Measurements from ENCODE around the gene RFNG. TPM values are rescaled to one million over a fixed set of nuclear protein-coding genes. Genes with fewer than 3 reads are reported as not detected.

The RFNG gene
- polyA plus RNA-seq, 4 donors: 35.4 to 43.8 (median 39.2) TPM

GRCh38 chr17:82091264-82092066 is 39.9 kb upstream of the RFNG start:
- Histone ChIP-seq H3K36me3 (ENCODE audit: control insufficient read depth in 3 of 3, insufficient read depth in 2 of 3, low read depth in 1 of 3, low read length in 3 of 3) (peaks cover 22 to 96% (median 23%) of the 10 kb centered on the region in 3 donors), H3K4me1 (ENCODE audit: control insufficient read depth in 3 of 3, insufficient read depth in 2 of 3, low read depth in 1 of 3, low read length in 2 of 3) (peaks cover 0 to 4% (median 0%) of the 10 kb centered on the region in 3 donors), H3K27me3 (ENCODE audit: control insufficient read depth in 3 of 3, insufficient read depth in 3 of 3, low read length in 3 of 3) (no peaks in the 10 kb centered on the region), H3K9me3 (ENCODE audit: control insufficient read depth in 2 of 2, insufficient read depth in 1 of 2, low read depth in 1 of 2, low read length in 1 of 2) (no peaks in the 10 kb centered on the region), H3K4me3 (ENCODE audit: low read depth in 1 of 3, low read length in 3 of 3) (no peak overlapping the region), H3K27ac (ENCODE audit: low read depth in 1 of 3, low read length in 2 of 3) (no peak overlapping the region)
- FAIRE-seq (no peak), DNase-seq (no peak)
- 96 to 97% (median 96%) methylated on average over 36 to 37 of the region's 37 CpGs for WGBS, 3 donors

GRCh38 chr17:82090549-82091263 is 39.1 kb upstream of the RFNG start:
- Histone ChIP-seq H3K27me3 (ENCODE audit: control insufficient read depth in 3 of 3, insufficient read depth in 3 of 3, low read length in 3 of 3) (no peaks in the 10 kb centered on the region), H3K4me3 (ENCODE audit: low read depth in 1 of 3, low read length in 3 of 3) (no peak overlapping the region), H3K4me1 (ENCODE audit: control insufficient read depth in 3 of 3, insufficient read depth in 2 of 3, low read depth in 1 of 3, low read length in 2 of 3) (no peaks in the 10 kb centered on the region), H3K9me3 (ENCODE audit: control insufficient read depth in 2 of 2, insufficient read depth in 1 of 2, low read depth in 1 of 2, low read length in 1 of 2) (no peaks in the 10 kb centered on the region), H3K27ac (ENCODE audit: low read depth in 1 of 3, low read length in 2 of 3) (no peak overlapping the region), H3K36me3 (ENCODE audit: control insufficient read depth in 3 of 3, insufficient read depth in 2 of 3, low read depth in 1 of 3, low read length in 3 of 3) (peaks cover 28 to 96% (median 28%) of the 10 kb centered on the region in 3 donors)
- WGBS, 3 donors: 94 to 95% (median 95%) methylated on average over 29 of the region's 29 CpGs
- DNase-seq (no peak), FAIRE-seq (no peak)

- no peak for FAIRE-seq
- DNase-seq: no peak
- Histone ChIP-seq H3K36me3 (ENCODE audit: control insufficient read depth in 3 of 3, insufficient read depth in 2 of 3, low read depth in 1 of 3, low read length in 3 of 3) (peaks cover 28 to 96% (median 32%) of the 10 kb centered on the region in 3 donors), H3K9me3 (ENCODE audit: control insufficient read depth in 2 of 2, insufficient read depth in 1 of 2, low read depth in 1 of 2, low read length in 1 of 2) (no peaks in the 10 kb centered on the region), H3K27me3 (ENCODE audit: control insufficient read depth in 3 of 3, insufficient read depth in 3 of 3, low read length in 3 of 3) (no peaks in the 10 kb centered on the region), H3K4me1 (ENCODE audit: control insufficient read depth in 3 of 3, insufficient read depth in 2 of 3, low read depth in 1 of 3, low read length in 2 of 3) (no peaks in the 10 kb centered on the region), H3K27ac (ENCODE audit: low read depth in 1 of 3, low read length in 2 of 3) (no peak overlapping the region), H3K4me3 (ENCODE audit: low read depth in 1 of 3, low read length in 3 of 3) (no peak overlapping the region)
- WGBS, 3 donors: 91 to 95% (median 93%) methylated on average over 27 to 29 of the region's 29 CpGs
Observed at GRCh38 chr17:82089723-82090548, 38.3 kb upstream of the RFNG start.

- DNase-seq: no peak
- Histone ChIP-seq H3K36me3 (ENCODE audit: control insufficient read depth in 3 of 3, insufficient read depth in 2 of 3, low read depth in 1 of 3, low read length in 3 of 3) (peaks cover 28 to 99% (median 35%) of the 10 kb centered on the region in 3 donors), H3K4me3 (ENCODE audit: low read depth in 1 of 3, low read length in 3 of 3) (no peak overlapping the region), H3K27ac (ENCODE audit: low read depth in 1 of 3, low read length in 2 of 3) (no peak overlapping the region), H3K27me3 (ENCODE audit: control insufficient read depth in 3 of 3, insufficient read depth in 3 of 3, low read length in 3 of 3) (no peaks in the 10 kb centered on the region), H3K9me3 (ENCODE audit: control insufficient read depth in 2 of 2, insufficient read depth in 1 of 2, low read depth in 1 of 2, low read length in 1 of 2) (no peaks in the 10 kb centered on the region), H3K4me1 (ENCODE audit: control insufficient read depth in 3 of 3, insufficient read depth in 2 of 3, low read depth in 1 of 3, low read length in 2 of 3) (no peaks in the 10 kb centered on the region)
- 94 to 97% (median 96%) methylated on average over 38 to 47 of the region's 47 CpGs for WGBS, 3 donors
- no peak for FAIRE-seq
Observed at GRCh38 chr17:82088838-82089722, 37.5 kb upstream of the RFNG start.

- FAIRE-seq (no peak), DNase-seq (no peak)
- Histone ChIP-seq H3K27ac (ENCODE audit: low read depth in 1 of 3, low read length in 2 of 3) (no peak overlapping the region), H3K4me1 (ENCODE audit: control insufficient read depth in 3 of 3, insufficient read depth in 2 of 3, low read depth in 1 of 3, low read length in 2 of 3) (no peaks in the 10 kb centered on the region), H3K9me3 (ENCODE audit: control insufficient read depth in 2 of 2, insufficient read depth in 1 of 2, low read depth in 1 of 2, low read length in 1 of 2) (no peaks in the 10 kb centered on the region), H3K27me3 (ENCODE audit: control insufficient read depth in 3 of 3, insufficient read depth in 3 of 3, low read length in 3 of 3) (no peaks in the 10 kb centered on the region), H3K4me3 (ENCODE audit: low read depth in 1 of 3, low read length in 3 of 3) (no peak overlapping the region), H3K36me3 (ENCODE audit: control insufficient read depth in 3 of 3, insufficient read depth in 2 of 3, low read depth in 1 of 3, low read length in 3 of 3) (peaks cover 28 to 100% (median 40%) of the 10 kb centered on the region in 3 donors)
- 94 to 97% (median 96%) methylated on average over 37 to 48 of the region's 48 CpGs for WGBS, 3 donors
Observed at GRCh38 chr17:82087961-82088837, 36.6 kb upstream of the RFNG start.

- H3K27ac ChIP-seq (ENCODE audit: low read depth in 1 of 3, low read length in 2 of 3): no peak overlapping the region
- WGBS, 3 donors: 91 to 92% (median 92%) methylated on average over 39 of the region's 39 CpGs
- no peak for DNase-seq
- no peak overlapping the region for H3K4me3 ChIP-seq (ENCODE audit: low read depth in 1 of 3, low read length in 3 of 3)
- FAIRE-seq: no peak
- H3K9me3 ChIP-seq (ENCODE audit: control insufficient read depth in 2 of 2, insufficient read depth in 1 of 2, low read depth in 1 of 2, low read length in 1 of 2): no peaks in the 10 kb centered on the region
- H3K36me3 ChIP-seq (ENCODE audit: control insufficient read depth in 3 of 3, insufficient read depth in 2 of 3, low read depth in 1 of 3, low read length in 3 of 3): peaks cover 35 to 100% (median 47%) of the 10 kb centered on the region in 3 donors
- no peaks in the 10 kb centered on the region for H3K27me3 ChIP-seq (ENCODE audit: control insufficient read depth in 3 of 3, insufficient read depth in 3 of 3, low read length in 3 of 3)
- no peaks in the 10 kb centered on the region for H3K4me1 ChIP-seq (ENCODE audit: control insufficient read depth in 3 of 3, insufficient read depth in 2 of 3, low read depth in 1 of 3, low read length in 2 of 3)
Observed at GRCh38 chr17:82086941-82087906, 35.6 kb upstream of the RFNG start.

Data from small intestine (tissue), 7 donors.